Right lobe of liver (tissue), 4 donors: ENCODE measurements around the gene HUS1.

Experiments used
- POLR2A ChIP-seq: fragments of 450-650 bp; IDR thresholded peaks from one replicate; pipeline ENCODE4 v1.6.1; 2017; ENCODE audit warnings: antibody characterized with exemption, mild to moderate bottlenecking
- TF ChIP-seq, protein P1 (sequence below), 4 donors: fragments of 200-600 bp in 3 of 4; fragments of 450-650 bp in 1 of 4; IDR thresholded peaks; one replicate each; pipeline versions ENCODE4 v1.5.1 to v1.8.0; 2016 to 2022; ENCODE audit warnings: antibody characterized with exemption in 4 of 4, mild to moderate bottlenecking in 2 of 4
- donor health status: DM: no; HTN: no; CAD: no.
- donor health status: DM: no; HTN: no; CAD: no.
- donor health status: DM: no; HTN: yes; CAD: no.

DNA sequence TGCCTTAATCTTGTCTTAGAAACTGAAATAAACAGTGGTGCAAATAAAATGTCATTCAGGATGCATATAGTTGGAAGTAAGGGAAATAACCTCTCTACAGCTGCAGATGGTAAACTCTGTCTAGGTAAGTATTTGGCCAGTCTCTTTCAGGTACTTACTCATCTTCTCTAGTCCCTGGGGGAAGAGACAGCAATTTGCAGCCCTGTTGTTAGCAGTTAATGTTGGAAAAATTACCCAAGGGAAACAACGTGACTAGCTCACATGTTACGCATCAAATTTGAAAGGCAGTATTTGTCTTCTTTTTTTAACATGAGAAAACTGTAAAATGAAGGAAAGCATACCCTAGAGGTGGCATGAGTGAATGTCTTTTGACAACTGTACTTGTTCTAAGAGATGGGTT lies 3.2 kb upstream of the HUS1 start:
- TF ChIP-seq, protein P1, sequence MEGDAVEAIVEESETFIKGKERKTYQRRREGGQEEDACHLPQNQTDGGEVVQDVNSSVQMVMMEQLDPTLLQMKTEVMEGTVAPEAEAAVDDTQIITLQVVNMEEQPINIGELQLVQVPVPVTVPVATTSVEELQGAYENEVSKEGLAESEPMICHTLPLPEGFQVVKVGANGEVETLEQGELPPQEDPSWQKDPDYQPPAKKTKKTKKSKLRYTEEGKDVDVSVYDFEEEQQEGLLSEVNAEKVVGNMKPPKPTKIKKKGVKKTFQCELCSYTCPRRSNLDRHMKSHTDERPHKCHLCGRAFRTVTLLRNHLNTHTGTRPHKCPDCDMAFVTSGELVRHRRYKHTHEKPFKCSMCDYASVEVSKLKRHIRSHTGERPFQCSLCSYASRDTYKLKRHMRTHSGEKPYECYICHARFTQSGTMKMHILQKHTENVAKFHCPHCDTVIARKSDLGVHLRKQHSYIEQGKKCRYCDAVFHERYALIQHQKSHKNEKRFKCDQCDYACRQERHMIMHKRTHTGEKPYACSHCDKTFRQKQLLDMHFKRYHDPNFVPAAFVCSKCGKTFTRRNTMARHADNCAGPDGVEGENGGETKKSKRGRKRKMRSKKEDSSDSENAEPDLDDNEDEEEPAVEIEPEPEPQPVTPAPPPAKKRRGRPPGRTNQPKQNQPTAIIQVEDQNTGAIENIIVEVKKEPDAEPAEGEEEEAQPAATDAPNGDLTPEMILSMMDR (IDR thresholded peaks at IDR 0.05), result no peak
- no peak for TF ChIP-seq POLR2A
